Measurements from ENCODE around the gene POU2F1.

- TF ChIP-seq POLR2A (IDR thresholded peaks at IDR 0.05; ENCODE audit: low read depth, low read length) (no peak), CTCF (IDR thresholded peaks at IDR 0.05; ENCODE audit: extremely low read depth in 1 of 2, insufficient read depth in 1 of 2, low read depth in 1 of 2, low read length in 2 of 2) (no peak), EZH2 (IDR thresholded peaks at IDR 0.05; ENCODE audit: borderline replicate concordance, low read depth, low read length, severe bottlenecking) (no peak), GATA2 (IDR thresholded peaks at IDR 0.05; ENCODE audit: insufficient read depth, insufficient read length, low read depth, low read length) (no peak), POLR2AphosphoS5 (IDR thresholded peaks at IDR 0.05; ENCODE audit: insufficient read depth, low read depth, low read length) (no peak), JUN (IDR thresholded peaks at IDR 0.05; ENCODE audit: borderline replicate concordance, insufficient read depth, insufficient read length, low read depth) (no peak), FOS (IDR thresholded peaks at IDR 0.05; ENCODE audit: borderline replicate concordance, insufficient read depth, low read length) (no peak)
- TF ChIP-seq, protein P1, sequence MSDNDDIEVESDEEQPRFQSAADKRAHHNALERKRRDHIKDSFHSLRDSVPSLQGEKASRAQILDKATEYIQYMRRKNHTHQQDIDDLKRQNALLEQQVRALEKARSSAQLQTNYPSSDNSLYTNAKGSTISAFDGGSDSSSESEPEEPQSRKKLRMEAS (IDR thresholded peaks at IDR 0.05; ENCODE audit: insufficient read depth, insufficient read length) = no peak
Measured at GRCh38 chr1:167345386-167345733, 124.7 kb downstream of the POU2F1 start.
